H1 (cell line): ENCODE measurements around the gene TEX51. TPM values are rescaled to one million over a fixed set of nuclear protein-coding genes. Genes with fewer than 3 reads are reported as not detected.

ENCODE experiments used
- BRCA1 ChIP-seq: IDR thresholded peaks from 2 replicates; pipeline ENCODE4 v1.6.1; 2012; ENCODE audit warnings: low read depth, low read length, improper control_type of control experiment
- CBX5 ChIP-seq: fragments of 300-800, 300-1000 bp; sonication (generic); IDR thresholded peaks from 2 replicates; pipeline ENCODE4 v1.7.1; 2016; ENCODE audit warnings: antibody characterized with exemption, low read length, low read depth
- CHD1 ChIP-seq: IDR thresholded peaks from 2 replicates; pipeline ENCODE4 v1.6.1; 2012; ENCODE audit warnings: low read depth, low read length, improper control_type of control experiment
- EZH2 ChIP-seq: fragments of 200-600 bp; sonication (generic); IDR thresholded peaks from 2 replicates; pipeline ENCODE4 v1.7.1; 2012; ENCODE audit warnings: low read depth, mild to moderate bottlenecking, moderate library complexity, low read length, inconsistent platforms; ENCODE audit not compliant: severe bottlenecking
- KDM5A ChIP-seq: fragments of 200-600 bp; IDR thresholded peaks from 2 replicates; pipeline ENCODE4 v1.7.1; 2012; ENCODE audit warnings: mild to moderate bottlenecking, low read length, inconsistent platforms, mixed read lengths
- POLR2A ChIP-seq, 2 experiments: IDR thresholded peaks; 1 replicate in 1 of 2; 2 replicates in 1 of 2; pipeline ENCODE4 v1.6.1; 2011; ENCODE audit warnings: low read depth in 2 of 2, low read length in 2 of 2, mild to moderate bottlenecking in 2 of 2; ENCODE audit errors: control extremely low read depth in 1 of 2
- RBBP5 ChIP-seq: IDR thresholded peaks from 2 replicates; pipeline ENCODE4 v1.7.1; 2012; ENCODE audit warnings: low read depth, mild to moderate bottlenecking, inconsistent platforms, low read length, moderate library complexity, borderline replicate concordance
- SAP30 ChIP-seq: fragments of 300-600 bp; sonication (generic); IDR thresholded peaks from 2 replicates; pipeline ENCODE4 v1.7.1; 2012; ENCODE audit warnings: low read length, moderate library complexity, mild to moderate bottlenecking, inconsistent platforms; ENCODE audit not compliant: insufficient read depth, insufficient replicate concordance
- SIRT6 ChIP-seq: IDR thresholded peaks from one replicate; pipeline ENCODE4 v1.7.1; 2012; ENCODE audit warnings: low read length, inconsistent platforms
- SUZ12 ChIP-seq: fragments of 200-600 bp; sonication (generic); IDR thresholded peaks from 2 replicates; pipeline ENCODE4 v1.6.1; 2012; ENCODE audit warnings: mild to moderate bottlenecking, inconsistent platforms, low read length, moderate library complexity, mixed read lengths
- TAF7 ChIP-seq: optimal IDR thresholded peaks from 2 replicates; pipeline ENCODE3; 2011; ENCODE audit warnings: low read depth, mild to moderate bottlenecking, inconsistent platforms, low read length, moderate library complexity, borderline replicate concordance
- ZNF274 ChIP-seq: IDR thresholded peaks from 2 replicates; pipeline ENCODE4 v1.7.0; 2012; ENCODE audit warnings: low read length, borderline replicate concordance; ENCODE audit errors: extremely low read depth
- polyA plus RNA-seq, 7 experiments: library from polyadenylated mRNA; depleted of rRNA in 3 of 7; stranded (reverse) in 5 of 7; unstranded in 2 of 7; fragments of >200 nt in 5 of 7; fragments of 200-250 nt in 2 of 7; gene quantifications; 1 replicate in 5 of 7; 2 replicates in 1 of 7; 4 replicates in 1 of 7; pipeline versions ENCODE4 v1.2.1 to v1.2.3, GENCODE V29; 2011 to 2013; ENCODE audit warnings: missing spikeins in 2 of 7, mixed read lengths in 2 of 7
- total RNA-seq: library from RNA; stranded (reverse); fragmentation: NEBNext Ultra II Directional; extraction: Animal tissue kit (Norgen Biotek cat#: 25700); gene quantifications from 2 replicates; pipeline ENCODE4 v1.2.1, GENCODE V29; 2021
- TF ChIP-seq, protein P1 (sequence below): fragments of 300-600 bp; sonication (generic); IDR thresholded peaks from 2 replicates; pipeline ENCODE4 v1.7.1; 2012; ENCODE audit warnings: low read length, moderate library complexity, mild to moderate bottlenecking, inconsistent platforms; ENCODE audit not compliant: insufficient replicate concordance

TEX51 gene
- total and polyA plus RNA-seq, 2 of the 8 experiments (the other 6 are each of a cell fraction or from before 2014, with no cell fraction given), result not detected

DNA sequence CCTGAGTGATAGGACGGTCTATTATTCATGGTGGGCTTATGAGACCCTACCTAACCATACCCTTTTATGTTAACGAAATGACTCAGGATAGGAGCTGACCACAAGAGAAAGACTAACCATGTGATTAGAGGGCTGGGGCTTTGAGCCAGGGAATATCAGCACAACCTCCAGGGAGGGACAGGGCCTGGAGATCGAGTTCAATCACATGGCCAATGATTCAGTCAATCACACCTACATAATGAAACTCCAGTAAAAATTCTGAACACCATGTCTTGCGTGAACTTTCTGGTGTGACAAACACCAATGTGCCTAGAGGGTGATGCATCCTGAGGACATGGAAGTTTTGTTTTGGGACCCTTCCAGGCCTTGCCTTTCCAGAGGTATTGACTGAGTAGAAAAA is 2.2 kb upstream of the TEX51 start (continued):
- TF ChIP-seq, protein P1, sequence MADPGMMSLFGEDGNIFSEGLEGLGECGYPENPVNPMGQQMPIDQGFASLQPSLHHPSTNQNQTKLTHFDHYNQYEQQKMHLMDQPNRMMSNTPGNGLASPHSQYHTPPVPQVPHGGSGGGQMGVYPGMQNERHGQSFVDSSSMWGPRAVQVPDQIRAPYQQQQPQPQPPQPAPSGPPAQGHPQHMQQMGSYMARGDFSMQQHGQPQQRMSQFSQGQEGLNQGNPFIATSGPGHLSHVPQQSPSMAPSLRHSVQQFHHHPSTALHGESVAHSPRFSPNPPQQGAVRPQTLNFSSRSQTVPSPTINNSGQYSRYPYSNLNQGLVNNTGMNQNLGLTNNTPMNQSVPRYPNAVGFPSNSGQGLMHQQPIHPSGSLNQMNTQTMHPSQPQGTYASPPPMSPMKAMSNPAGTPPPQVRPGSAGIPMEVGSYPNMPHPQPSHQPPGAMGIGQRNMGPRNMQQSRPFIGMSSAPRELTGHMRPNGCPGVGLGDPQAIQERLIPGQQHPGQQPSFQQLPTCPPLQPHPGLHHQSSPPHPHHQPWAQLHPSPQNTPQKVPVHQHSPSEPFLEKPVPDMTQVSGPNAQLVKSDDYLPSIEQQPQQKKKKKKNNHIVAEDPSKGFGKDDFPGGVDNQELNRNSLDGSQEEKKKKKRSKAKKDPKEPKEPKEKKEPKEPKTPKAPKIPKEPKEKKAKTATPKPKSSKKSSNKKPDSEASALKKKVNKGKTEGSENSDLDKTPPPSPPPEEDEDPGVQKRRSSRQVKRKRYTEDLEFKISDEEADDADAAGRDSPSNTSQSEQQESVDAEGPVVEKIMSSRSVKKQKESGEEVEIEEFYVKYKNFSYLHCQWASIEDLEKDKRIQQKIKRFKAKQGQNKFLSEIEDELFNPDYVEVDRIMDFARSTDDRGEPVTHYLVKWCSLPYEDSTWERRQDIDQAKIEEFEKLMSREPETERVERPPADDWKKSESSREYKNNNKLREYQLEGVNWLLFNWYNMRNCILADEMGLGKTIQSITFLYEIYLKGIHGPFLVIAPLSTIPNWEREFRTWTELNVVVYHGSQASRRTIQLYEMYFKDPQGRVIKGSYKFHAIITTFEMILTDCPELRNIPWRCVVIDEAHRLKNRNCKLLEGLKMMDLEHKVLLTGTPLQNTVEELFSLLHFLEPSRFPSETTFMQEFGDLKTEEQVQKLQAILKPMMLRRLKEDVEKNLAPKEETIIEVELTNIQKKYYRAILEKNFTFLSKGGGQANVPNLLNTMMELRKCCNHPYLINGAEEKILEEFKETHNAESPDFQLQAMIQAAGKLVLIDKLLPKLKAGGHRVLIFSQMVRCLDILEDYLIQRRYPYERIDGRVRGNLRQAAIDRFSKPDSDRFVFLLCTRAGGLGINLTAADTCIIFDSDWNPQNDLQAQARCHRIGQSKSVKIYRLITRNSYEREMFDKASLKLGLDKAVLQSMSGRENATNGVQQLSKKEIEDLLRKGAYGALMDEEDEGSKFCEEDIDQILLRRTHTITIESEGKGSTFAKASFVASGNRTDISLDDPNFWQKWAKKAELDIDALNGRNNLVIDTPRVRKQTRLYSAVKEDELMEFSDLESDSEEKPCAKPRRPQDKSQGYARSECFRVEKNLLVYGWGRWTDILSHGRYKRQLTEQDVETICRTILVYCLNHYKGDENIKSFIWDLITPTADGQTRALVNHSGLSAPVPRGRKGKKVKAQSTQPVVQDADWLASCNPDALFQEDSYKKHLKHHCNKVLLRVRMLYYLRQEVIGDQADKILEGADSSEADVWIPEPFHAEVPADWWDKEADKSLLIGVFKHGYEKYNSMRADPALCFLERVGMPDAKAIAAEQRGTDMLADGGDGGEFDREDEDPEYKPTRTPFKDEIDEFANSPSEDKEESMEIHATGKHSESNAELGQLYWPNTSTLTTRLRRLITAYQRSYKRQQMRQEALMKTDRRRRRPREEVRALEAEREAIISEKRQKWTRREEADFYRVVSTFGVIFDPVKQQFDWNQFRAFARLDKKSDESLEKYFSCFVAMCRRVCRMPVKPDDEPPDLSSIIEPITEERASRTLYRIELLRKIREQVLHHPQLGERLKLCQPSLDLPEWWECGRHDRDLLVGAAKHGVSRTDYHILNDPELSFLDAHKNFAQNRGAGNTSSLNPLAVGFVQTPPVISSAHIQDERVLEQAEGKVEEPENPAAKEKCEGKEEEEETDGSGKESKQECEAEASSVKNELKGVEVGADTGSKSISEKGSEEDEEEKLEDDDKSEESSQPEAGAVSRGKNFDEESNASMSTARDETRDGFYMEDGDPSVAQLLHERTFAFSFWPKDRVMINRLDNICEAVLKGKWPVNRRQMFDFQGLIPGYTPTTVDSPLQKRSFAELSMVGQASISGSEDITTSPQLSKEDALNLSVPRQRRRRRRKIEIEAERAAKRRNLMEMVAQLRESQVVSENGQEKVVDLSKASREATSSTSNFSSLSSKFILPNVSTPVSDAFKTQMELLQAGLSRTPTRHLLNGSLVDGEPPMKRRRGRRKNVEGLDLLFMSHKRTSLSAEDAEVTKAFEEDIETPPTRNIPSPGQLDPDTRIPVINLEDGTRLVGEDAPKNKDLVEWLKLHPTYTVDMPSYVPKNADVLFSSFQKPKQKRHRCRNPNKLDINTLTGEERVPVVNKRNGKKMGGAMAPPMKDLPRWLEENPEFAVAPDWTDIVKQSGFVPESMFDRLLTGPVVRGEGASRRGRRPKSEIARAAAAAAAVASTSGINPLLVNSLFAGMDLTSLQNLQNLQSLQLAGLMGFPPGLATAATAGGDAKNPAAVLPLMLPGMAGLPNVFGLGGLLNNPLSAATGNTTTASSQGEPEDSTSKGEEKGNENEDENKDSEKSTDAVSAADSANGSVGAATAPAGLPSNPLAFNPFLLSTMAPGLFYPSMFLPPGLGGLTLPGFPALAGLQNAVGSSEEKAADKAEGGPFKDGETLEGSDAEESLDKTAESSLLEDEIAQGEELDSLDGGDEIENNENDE, result no peak
- TF ChIP-seq SAP30 (no peak), BRCA1 (no peak), SIRT6 (no peak), RBBP5 (no peak), CBX5 (no peak), ZNF274 (no peak), SUZ12 (no peak), POLR2A (IDR thresholded peaks at IDR 0.05; ENCODE audit: control extremely low read depth in 1 of 2, low read depth in 2 of 2, low read length in 2 of 2) (no peak), KDM5A (no peak), CHD1 (no peak), EZH2 (no peak), TAF7 (no peak)
